ENCODE data around the gene NKD2. TPM values are rescaled to one million over a fixed set of nuclear protein-coding genes. Genes with fewer than 3 reads are reported as not detected.

Gene NKD2
- polyA plus RNA-seq, 1 of the 3 experiments (the other 2 are of a cell fraction) = not detected

DNA sequence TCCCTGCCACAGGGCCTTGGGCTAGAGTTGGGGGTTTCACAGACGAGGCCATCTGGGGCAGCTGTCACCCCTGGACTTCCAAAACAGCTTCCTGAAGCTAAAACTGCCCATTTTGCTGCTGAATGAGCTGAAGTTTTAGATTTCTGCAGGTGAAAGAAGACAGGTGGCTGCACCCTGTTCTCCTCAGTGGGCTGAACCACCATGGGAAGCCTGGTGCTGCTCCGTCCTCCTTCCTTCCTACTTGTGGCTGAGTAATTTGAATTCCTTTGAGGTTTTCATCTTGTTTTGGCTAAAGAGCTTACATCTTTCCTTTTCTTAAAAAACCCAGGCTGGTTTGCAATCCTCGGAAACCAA is 5.3 kb downstream of the NKD2 start:
- Histone ChIP-seq H3K79me2 (ENCODE audit: insufficient read depth) (no peaks in the 10 kb centered on the region), H4K20me1 (ENCODE audit: insufficient read depth) (no peaks in the 10 kb centered on the region), H3K36me3 (replicated peaks in 1 of 2; ENCODE audit: control insufficient read depth in 1 of 2, insufficient read depth in 2 of 2, low read length in 1 of 2) (no peaks in the 10 kb centered on the region), H3K9ac (no peak overlapping the region), H3K4me1 (ENCODE audit: control insufficient read depth in 1 of 2, insufficient read depth in 2 of 2, low read depth in 1 of 2, low read length in 1 of 2) (no peaks in the 10 kb centered on the region; a peak in 1 of 4 replicates), H3F3A (replicated peaks; ENCODE audit: insufficient read depth) (no peaks in the 10 kb centered on the region), H3K4me2 (no peak overlapping the region), H3K27ac (ENCODE audit: low read depth in 2 of 2, low read length in 1 of 2) (no peak overlapping the region), H3K9me2 (no peaks in the 10 kb centered on the region), H3K27me3 (ENCODE audit: insufficient read depth) (peaks cover 22% of the 10 kb centered on the region), H3K4me3 (ENCODE audit: low read depth in 2 of 2, low read length in 1 of 2) (no peak overlapping the region), H2AFZ (ENCODE audit: low read depth) (no peak overlapping the region), H3K9me3 (no peaks in the 10 kb centered on the region)
- WGBS (ENCODE audit: low lambda C conversion rate) = 50% methylated on average over 2 of the region's 3 CpGs
- TF ChIP-seq TAF1 (IDR thresholded peaks at IDR 0.05; ENCODE audit: borderline replicate concordance, low read depth, low read length) (no peak), FOXJ3 (CRISPR knock-in tag; IDR thresholded peaks at IDR 0.05) (no peak), TCF12 (IDR thresholded peaks at IDR 0.05) (no peak), EP300 (IDR thresholded peaks at IDR 0.05; ENCODE audit: borderline replicate concordance in 1 of 2, low read depth in 1 of 2, low read length in 1 of 2) (no peak), FOSL2 (IDR thresholded peaks at IDR 0.05; ENCODE audit: borderline replicate concordance, low read depth) (no peak), SMC3 (IDR thresholded peaks at IDR 0.05; ENCODE audit: low read depth, low read length) (no peak), NFIC (IDR thresholded peaks at IDR 0.05; ENCODE audit: borderline replicate concordance) (no peak), RXRA (IDR thresholded peaks at IDR 0.05; ENCODE audit: borderline replicate concordance, low read depth) (no peak), MXI1 (IDR thresholded peaks at IDR 0.05; ENCODE audit: low read depth, low read length) (no peak), GATA2 (CRISPR knock-in tag; IDR thresholded peaks at IDR 0.05) (no peak), YY1 (IDR thresholded peaks at IDR 0.05; ENCODE audit: low read depth) (no peak), USF2 (IDR thresholded peaks at IDR 0.05; ENCODE audit: borderline replicate concordance, low read depth, low read length) (no peak)
- TF ChIP-seq, protein P1, sequence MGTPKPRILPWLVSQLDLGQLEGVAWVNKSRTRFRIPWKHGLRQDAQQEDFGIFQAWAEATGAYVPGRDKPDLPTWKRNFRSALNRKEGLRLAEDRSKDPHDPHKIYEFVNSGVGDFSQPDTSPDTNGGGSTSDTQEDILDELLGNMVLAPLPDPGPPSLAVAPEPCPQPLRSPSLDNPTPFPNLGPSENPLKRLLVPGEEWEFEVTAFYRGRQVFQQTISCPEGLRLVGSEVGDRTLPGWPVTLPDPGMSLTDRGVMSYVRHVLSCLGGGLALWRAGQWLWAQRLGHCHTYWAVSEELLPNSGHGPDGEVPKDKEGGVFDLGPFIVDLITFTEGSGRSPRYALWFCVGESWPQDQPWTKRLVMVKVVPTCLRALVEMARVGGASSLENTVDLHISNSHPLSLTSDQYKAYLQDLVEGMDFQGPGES (IDR thresholded peaks at IDR 0.05; ENCODE audit: low read depth, low read length) = no peak
- TF ChIP-seq, protein P2, sequence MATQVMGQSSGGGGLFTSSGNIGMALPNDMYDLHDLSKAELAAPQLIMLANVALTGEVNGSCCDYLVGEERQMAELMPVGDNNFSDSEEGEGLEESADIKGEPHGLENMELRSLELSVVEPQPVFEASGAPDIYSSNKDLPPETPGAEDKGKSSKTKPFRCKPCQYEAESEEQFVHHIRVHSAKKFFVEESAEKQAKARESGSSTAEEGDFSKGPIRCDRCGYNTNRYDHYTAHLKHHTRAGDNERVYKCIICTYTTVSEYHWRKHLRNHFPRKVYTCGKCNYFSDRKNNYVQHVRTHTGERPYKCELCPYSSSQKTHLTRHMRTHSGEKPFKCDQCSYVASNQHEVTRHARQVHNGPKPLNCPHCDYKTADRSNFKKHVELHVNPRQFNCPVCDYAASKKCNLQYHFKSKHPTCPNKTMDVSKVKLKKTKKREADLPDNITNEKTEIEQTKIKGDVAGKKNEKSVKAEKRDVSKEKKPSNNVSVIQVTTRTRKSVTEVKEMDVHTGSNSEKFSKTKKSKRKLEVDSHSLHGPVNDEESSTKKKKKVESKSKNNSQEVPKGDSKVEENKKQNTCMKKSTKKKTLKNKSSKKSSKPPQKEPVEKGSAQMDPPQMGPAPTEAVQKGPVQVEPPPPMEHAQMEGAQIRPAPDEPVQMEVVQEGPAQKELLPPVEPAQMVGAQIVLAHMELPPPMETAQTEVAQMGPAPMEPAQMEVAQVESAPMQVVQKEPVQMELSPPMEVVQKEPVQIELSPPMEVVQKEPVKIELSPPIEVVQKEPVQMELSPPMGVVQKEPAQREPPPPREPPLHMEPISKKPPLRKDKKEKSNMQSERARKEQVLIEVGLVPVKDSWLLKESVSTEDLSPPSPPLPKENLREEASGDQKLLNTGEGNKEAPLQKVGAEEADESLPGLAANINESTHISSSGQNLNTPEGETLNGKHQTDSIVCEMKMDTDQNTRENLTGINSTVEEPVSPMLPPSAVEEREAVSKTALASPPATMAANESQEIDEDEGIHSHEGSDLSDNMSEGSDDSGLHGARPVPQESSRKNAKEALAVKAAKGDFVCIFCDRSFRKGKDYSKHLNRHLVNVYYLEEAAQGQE (IDR thresholded peaks at IDR 0.05; ENCODE audit: low read depth, low read length) = no peak
- TF ChIP-seq, protein P3, sequence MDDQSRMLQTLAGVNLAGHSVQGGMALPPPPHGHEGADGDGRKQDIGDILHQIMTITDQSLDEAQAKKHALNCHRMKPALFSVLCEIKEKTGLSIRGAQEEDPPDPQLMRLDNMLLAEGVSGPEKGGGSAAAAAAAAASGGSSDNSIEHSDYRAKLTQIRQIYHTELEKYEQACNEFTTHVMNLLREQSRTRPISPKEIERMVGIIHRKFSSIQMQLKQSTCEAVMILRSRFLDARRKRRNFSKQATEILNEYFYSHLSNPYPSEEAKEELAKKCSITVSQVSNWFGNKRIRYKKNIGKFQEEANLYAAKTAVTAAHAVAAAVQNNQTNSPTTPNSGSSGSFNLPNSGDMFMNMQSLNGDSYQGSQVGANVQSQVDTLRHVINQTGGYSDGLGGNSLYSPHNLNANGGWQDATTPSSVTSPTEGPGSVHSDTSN (IDR thresholded peaks at IDR 0.05) = no peak
- TF ChIP-seq, protein P4, sequence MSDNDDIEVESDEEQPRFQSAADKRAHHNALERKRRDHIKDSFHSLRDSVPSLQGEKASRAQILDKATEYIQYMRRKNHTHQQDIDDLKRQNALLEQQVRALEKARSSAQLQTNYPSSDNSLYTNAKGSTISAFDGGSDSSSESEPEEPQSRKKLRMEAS (IDR thresholded peaks at IDR 0.05; ENCODE audit: low read depth) = no peak
- ChIA-PET CTCF (interaction anchor here (2.4 to 2.8 kb wide), 2 partner anchors 90 to 154 kb away, joined by 7 to 8 read pairs; no protein-coding TSS in a partner anchor), POLR2A (no interaction called here)
- no peak for DNase-seq
